Measurements from ENCODE around the gene HINT3.

DNA sequence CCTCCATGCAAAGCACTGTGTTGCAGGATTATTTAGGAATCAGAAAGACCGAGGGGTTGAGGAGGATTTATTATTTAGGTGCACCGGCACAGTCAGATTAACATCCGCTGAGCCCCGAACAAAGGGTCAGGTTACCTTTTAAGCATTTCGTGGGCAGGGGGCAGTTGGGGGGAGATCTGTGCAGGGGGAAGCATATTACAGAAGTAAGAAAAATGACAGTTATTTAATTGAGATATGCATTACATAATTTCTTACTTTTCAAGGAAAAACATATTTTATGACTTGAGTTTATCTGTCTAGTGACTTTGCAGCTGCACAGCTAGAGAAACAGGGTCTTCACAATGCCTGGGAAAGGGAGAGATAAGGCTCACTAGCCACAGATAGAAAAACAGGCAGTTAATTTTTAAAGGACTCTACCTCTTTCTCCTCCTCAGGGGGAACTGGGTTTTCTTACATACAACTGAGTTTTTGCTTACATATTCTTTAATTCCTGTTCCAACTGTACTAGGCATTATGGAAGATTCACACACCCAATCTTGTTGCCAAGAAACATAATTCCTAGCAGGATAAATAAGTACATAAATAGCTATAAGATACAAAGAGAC lies 1.7 kb upstream of the HINT3 start:
- TF ChIP-seq ZFX (IDR thresholded peaks at IDR 0.05) (no peak), CTCF (conservative IDR thresholded peaks at IDR 0.05) (no peak)
